Stomach (tissue), 19 donors: Measurements from ENCODE around the gene TRAPPC6A. TPM values are rescaled to one million over a fixed set of nuclear protein-coding genes. Genes with fewer than 3 reads are reported as not detected.

ENCODE experiments used
- DNase-seq, 2 donors: peaks; one replicate each; pipeline versions ENCODE4 v3.0.0 to v3.0.0-alpha.2; 2013 to 2019
- H3K27ac ChIP-seq, 5 donors: fragments of 200-600 bp in 4 of 5; sonication (generic) in 4 of 5; one replicate each; pipeline ENCODE4 v1.5.1; 2013 to 2019; ENCODE audit warnings: mild to moderate bottlenecking in 1 of 5, moderate library complexity in 1 of 5
- H3K27me3 ChIP-seq, 3 donors: fragments of 200-600 bp; sonication (generic); one replicate each; pipeline ENCODE4 v1.5.1; 2017 to 2019; ENCODE audit warnings: mixed run types in 1 of 3
- H3K36me3 ChIP-seq, 4 donors: fragments of 200-600 bp; sonication (generic); 1 replicate in 3 of 4; 2 replicates in 1 of 4; pipeline ENCODE4 v1.5.1; 2016 to 2019
- H3K4me1 ChIP-seq, 4 donors: fragments of 200-600 bp; sonication (generic); one replicate each; pipeline ENCODE4 v1.5.1; 2016 to 2019
- H3K4me3 ChIP-seq, 4 donors: fragments of 200-600 bp; sonication (generic) in 3 of 4; one replicate each; pipeline ENCODE4 v1.5.1; 2016 to 2019; ENCODE audit warnings: mild to moderate bottlenecking in 1 of 4
- H3K9me3 ChIP-seq, 4 donors: fragments of 200-600 bp; sonication (generic); one replicate each; pipeline ENCODE4 v1.5.1; 2016 to 2019
- EP300 ChIP-seq: sonication (generic); formaldehyde crosslinking; IDR thresholded peaks from one replicate; pipeline ENCODE4 v1.6.1; 2017; ENCODE audit warnings: antibody characterized with exemption
- POLR2A ChIP-seq, 4 donors: fragments of 450-650 bp; IDR thresholded peaks; one replicate each; pipeline ENCODE4 v1.6.1; 2016; ENCODE audit warnings: antibody characterized with exemption in 4 of 4, control low read depth in 2 of 4, mild to moderate bottlenecking in 1 of 4, moderate library complexity in 1 of 4
- POLR2AphosphoS5 ChIP-seq, 3 donors: sonication (generic); formaldehyde crosslinking; IDR thresholded peaks; one replicate each; pipeline ENCODE4 v1.6.1; 2016; ENCODE audit warnings: antibody characterized with exemption in 3 of 3
- WGBS, 5 donors: extraction: QIAGEN DNeasy Blood & Tissue Kit in 3 of 5; methylation state at CpG; one replicate each; pipeline versions ENCODE4 v1.1.5 to v1.1.7; 2013 to 2018; 5-methylcytosine and 5-hydroxymethylcytosine counted together
- intact Hi-C: fragments of 100-400 bp; cut with DNase I; formaldehyde crosslinking; loops from one replicate; pipeline ENCODE4 v1.15.1; 2023; ENCODE audit warnings: low total_unique reads
- long read RNA-seq, 10 donors: transcript quantifications; one replicate each; lab custom pipeline, GENCODE V29; 2026
- polyA plus RNA-seq, 3 donors: library from polyadenylated mRNA; stranded (reverse); fragments of 200-250 nt; gene quantifications; one replicate each; pipeline ENCODE4 v1.2.3, GENCODE V29; 2013
- total RNA-seq, 5 donors: library from RNA; depleted of rRNA; stranded (reverse); fragments of >200 nt; gene quantifications; one replicate each; pipeline versions ENCODE4 v1.1.0 to v1.2.3, GENCODE V29; 2014 to 2016
- TF ChIP-seq, protein P1 (sequence below), 7 experiments: fragments of 450-650 bp in 4 of 7; fragments of 200-600 bp in 3 of 7; sonication (generic) in 3 of 7; IDR thresholded peaks; one replicate each; pipeline ENCODE4 v1.5.1; 2016 to 2019; ENCODE audit warnings: antibody characterized with exemption in 7 of 7, control low read depth in 2 of 7, mild to moderate bottlenecking in 1 of 7
- donor health status: healthy with polysubstance abuse.
- donor health status: Bipolar disorder and iron deficiency.
- donor health status: healthy.

The TRAPPC6A gene, protein sequence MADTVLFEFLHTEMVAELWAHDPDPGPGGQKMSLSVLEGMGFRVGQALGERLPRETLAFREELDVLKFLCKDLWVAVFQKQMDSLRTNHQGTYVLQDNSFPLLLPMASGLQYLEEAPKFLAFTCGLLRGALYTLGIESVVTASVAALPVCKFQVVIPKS
- total RNA-seq (10 to 100 TPM in 3 of 5 donors, 1 to 10 TPM in 1, not detected in 1; 8.7 to 40.7 (median 27.8) TPM), polyA plus RNA-seq (10 to 100 TPM; 53.5 to 59.4 (median 58.1) TPM)
- long read RNA-seq, donor 1, transcript TRAPPC6A-202 (6 exons, 758 nt): major isoform, 5 of 10 reads
- long read RNA-seq, donor 1, partial matches to known transcripts: 0 of 10 reads
- long read RNA-seq, donor 1, other reads (novel, unspliced or antisense): 0 of 10 reads
- long read RNA-seq, donor 2, transcript TRAPPC6A-201 (6 exons, 805 nt): major isoform, 6 of 13 reads
- long read RNA-seq, donor 2, transcript TRAPPC6A-202 (6 exons, 758 nt): minor isoform, 5 of 13 reads
- long read RNA-seq, donor 2, partial matches to known transcripts: 0 of 13 reads
- long read RNA-seq, donor 2, other reads (novel, unspliced or antisense): 0 of 13 reads
- long read RNA-seq, donor 3, transcript TRAPPC6A-201 (6 exons, 805 nt): major isoform, 5 of 10 reads
- long read RNA-seq, donor 3, partial matches to known transcripts: 0 of 10 reads
- long read RNA-seq, donor 3, other reads (novel, unspliced or antisense): 0 of 10 reads
- long read RNA-seq, donor 4, partial matches to known transcripts: 0 of 1 reads
- long read RNA-seq, donor 4, other reads (novel, unspliced or antisense): 0 of 1 reads
- long read RNA-seq, donor 5, transcript TRAPPC6A-202 (6 exons, 758 nt): minor isoform, 5 of 19 reads
- long read RNA-seq, donor 5, transcript TRAPPC6A-201 (6 exons, 805 nt): major isoform, 6 of 19 reads
- long read RNA-seq, donor 5, partial matches to known transcripts: 0 of 19 reads
- long read RNA-seq, donor 5, other reads (novel, unspliced or antisense): 0 of 19 reads
- long read RNA-seq, donor 6, transcript TRAPPC6A-201 (6 exons, 805 nt): minor isoform, 20 of 65 reads
- long read RNA-seq, donor 6, transcript TRAPPC6A-204 (5 exons, 695 nt): minor isoform, 10 of 65 reads
- long read RNA-seq, donor 6, transcript TRAPPC6A-202 (6 exons, 758 nt): major isoform, 26 of 65 reads
- long read RNA-seq, donor 6, partial matches to known transcripts: 5 of 65 reads
- long read RNA-seq, donor 6, other reads (novel, unspliced or antisense): 0 of 65 reads
- long read RNA-seq, donor 7, transcript TRAPPC6A-201 (6 exons, 805 nt): major isoform, 6 of 13 reads
- long read RNA-seq, donor 7, transcript TRAPPC6A-202 (6 exons, 758 nt): major isoform, 6 of 13 reads
- long read RNA-seq, donor 7, partial matches to known transcripts: 0 of 13 reads
- long read RNA-seq, donor 7, other reads (novel, unspliced or antisense): 0 of 13 reads
- long read RNA-seq, donor 8, transcript TRAPPC6A-201 (6 exons, 805 nt): major isoform, 7 of 16 reads
- long read RNA-seq, donor 8, transcript TRAPPC6A-202 (6 exons, 758 nt): minor isoform, 5 of 16 reads
- long read RNA-seq, donor 8, partial matches to known transcripts: 0 of 16 reads
- long read RNA-seq, donor 8, other reads (novel, unspliced or antisense): 0 of 16 reads
- long read RNA-seq, donor 9, transcript TRAPPC6A-201 (6 exons, 805 nt): major isoform, 11 of 22 reads
- long read RNA-seq, donor 9, transcript TRAPPC6A-202 (6 exons, 758 nt): minor isoform, 9 of 22 reads
- long read RNA-seq, donor 9, partial matches to known transcripts: 0 of 22 reads
- long read RNA-seq, donor 9, other reads (novel, unspliced or antisense): 0 of 22 reads
- long read RNA-seq, donor 10, partial matches to known transcripts: 0 of 7 reads
- long read RNA-seq, donor 10, other reads (novel, unspliced or antisense): 0 of 7 reads

DNA sequence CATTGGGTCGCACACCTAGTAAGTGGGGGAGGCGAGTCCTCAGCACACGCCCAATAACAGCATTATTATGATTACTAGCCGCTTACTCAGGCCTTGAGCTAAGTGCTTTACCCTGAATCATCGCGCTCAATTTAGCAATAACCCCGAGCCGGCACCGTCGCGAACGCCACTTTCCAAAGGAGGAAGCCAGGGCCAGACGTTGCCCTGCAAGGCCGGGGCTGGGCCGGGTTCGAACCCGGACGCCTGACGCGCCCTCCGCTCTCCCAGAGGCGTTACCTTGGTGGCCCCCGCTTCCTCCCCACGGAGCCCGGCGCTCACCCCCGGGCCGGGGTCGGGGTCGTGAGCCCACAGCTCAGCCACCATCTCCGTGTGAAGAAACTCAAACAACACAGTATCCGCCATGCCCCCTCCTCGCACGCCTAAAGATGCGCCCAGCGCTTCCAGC, at the start of gene TRAPPC6A:
Gene TRAPPC6A (minus strand): TSS at position 421 of the 445 bp plus-strand sequence. CDS start 19 bp downstream, at position 402.
- peaks cover 0 to 12% (median 7%) of the 10 kb centered on the region in 4 donors for H3K36me3 ChIP-seq
- peak in 1 of 2 donors; percentile 39 for DNase-seq
- H3K9me3 ChIP-seq: no peaks in the 10 kb centered on the region
- peak within 1 kb of the TSS; percentile 93 to 97 (median 95) for H3K27ac ChIP-seq
- WGBS, 5 donors: 0 to 1% (median 0%) methylated on average over 17 to 36 of the region's 36 CpGs
- H3K4me1 ChIP-seq: peaks cover 32 to 58% (median 41%) of the 10 kb centered on the region in 4 donors
- intact Hi-C loops: no loop called here
- peak within 1 kb of the TSS; percentile 69 to 93 (median 78) for H3K4me3 ChIP-seq
- peak in 2 of 3 donors; percentile 54 to 71 for TF ChIP-seq POLR2AphosphoS5 (IDR thresholded peaks at IDR 0.05)
- TF ChIP-seq EP300: no peak
- peak in 2 of 4 donors; percentile 25 to 55 for TF ChIP-seq POLR2A (IDR thresholded peaks at IDR 0.05)
- no peaks in the 10 kb centered on the region for H3K27me3 ChIP-seq

DNA sequence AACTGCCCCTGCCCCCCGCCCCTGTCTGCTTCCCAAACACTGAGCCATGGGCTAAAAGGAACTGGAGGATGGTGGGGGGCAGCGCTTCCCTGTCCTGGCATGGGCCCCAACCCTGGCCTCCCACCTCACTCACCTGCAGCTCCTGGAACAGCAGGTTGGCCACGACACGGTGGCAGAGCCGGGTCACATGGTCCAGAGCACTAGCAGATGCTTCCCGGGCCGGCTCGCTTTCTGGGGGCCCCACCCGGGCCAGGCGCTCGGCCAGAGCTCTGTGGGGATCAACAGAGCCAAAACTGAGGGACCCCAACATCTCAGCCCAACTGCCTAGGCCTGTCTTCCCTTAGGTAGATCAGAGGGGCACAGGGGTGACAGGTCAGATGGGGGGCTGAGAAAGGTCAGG, 46.6 kb upstream of the TRAPPC6A start:
- 47 to 67% (median 52%) methylated on average over 10 to 11 of the region's 11 CpGs for WGBS, 5 donors
- DNase-seq: no peak
- no peaks in the 10 kb centered on the region for H3K9me3 ChIP-seq
- H3K27me3 ChIP-seq: peaks cover 0 to 51% (median 0%) of the 10 kb centered on the region in 3 donors
- H3K4me1 ChIP-seq: peaks cover 0 to 5% (median 0%) of the 10 kb centered on the region in 4 donors
- intact Hi-C loops: no loop called here
- H3K4me3 ChIP-seq: no peak overlapping the region
- no peaks in the 10 kb centered on the region for H3K36me3 ChIP-seq
- no peak for TF ChIP-seq POLR2A (IDR thresholded peaks at IDR 0.05)
- TF ChIP-seq POLR2AphosphoS5 (IDR thresholded peaks at IDR 0.05): no peak
- no peak for TF ChIP-seq EP300
- TF ChIP-seq, protein P1, sequence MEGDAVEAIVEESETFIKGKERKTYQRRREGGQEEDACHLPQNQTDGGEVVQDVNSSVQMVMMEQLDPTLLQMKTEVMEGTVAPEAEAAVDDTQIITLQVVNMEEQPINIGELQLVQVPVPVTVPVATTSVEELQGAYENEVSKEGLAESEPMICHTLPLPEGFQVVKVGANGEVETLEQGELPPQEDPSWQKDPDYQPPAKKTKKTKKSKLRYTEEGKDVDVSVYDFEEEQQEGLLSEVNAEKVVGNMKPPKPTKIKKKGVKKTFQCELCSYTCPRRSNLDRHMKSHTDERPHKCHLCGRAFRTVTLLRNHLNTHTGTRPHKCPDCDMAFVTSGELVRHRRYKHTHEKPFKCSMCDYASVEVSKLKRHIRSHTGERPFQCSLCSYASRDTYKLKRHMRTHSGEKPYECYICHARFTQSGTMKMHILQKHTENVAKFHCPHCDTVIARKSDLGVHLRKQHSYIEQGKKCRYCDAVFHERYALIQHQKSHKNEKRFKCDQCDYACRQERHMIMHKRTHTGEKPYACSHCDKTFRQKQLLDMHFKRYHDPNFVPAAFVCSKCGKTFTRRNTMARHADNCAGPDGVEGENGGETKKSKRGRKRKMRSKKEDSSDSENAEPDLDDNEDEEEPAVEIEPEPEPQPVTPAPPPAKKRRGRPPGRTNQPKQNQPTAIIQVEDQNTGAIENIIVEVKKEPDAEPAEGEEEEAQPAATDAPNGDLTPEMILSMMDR (IDR thresholded peaks at IDR 0.05): no peak
- H3K27ac ChIP-seq: no peak overlapping the region

DNA sequence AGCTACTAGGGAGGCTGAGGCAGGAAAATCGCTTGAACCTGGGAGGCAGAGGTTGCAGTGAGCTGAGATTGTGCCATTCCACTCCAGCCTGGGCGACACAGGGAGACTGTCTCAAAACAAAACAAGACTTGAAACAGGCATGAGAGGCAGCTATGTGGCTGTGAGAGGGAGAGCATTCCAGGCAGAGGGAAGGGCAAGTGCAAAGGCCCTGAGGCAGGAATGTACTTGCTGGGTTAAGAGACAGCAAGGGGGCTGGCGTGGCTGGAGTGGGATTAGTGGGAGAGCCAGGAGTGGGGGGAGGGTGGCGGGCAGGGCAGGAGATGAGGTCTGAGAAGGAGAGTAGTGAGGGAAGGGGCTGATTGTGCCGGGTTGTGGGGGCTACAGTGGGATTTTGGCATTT, 45.8 kb upstream of the TRAPPC6A start:
- WGBS, 5 donors: 85 to 94% (median 92%) methylated on average over 5 of the region's 5 CpGs
- TF ChIP-seq EP300 (no peak), POLR2AphosphoS5 (IDR thresholded peaks at IDR 0.05) (no peak), POLR2A (IDR thresholded peaks at IDR 0.05) (no peak)
- TF ChIP-seq, protein P1 (IDR thresholded peaks at IDR 0.05): no peak
- Histone ChIP-seq H3K36me3 (no peaks in the 10 kb centered on the region), H3K9me3 (no peaks in the 10 kb centered on the region), H3K4me1 (peaks cover 0 to 5% (median 0%) of the 10 kb centered on the region in 4 donors), H3K27ac (no peak overlapping the region), H3K4me3 (no peak overlapping the region), H3K27me3 (peaks cover 0 to 57% (median 0%) of the 10 kb centered on the region in 3 donors)
- no peak for DNase-seq
- intact Hi-C loops: no loop called here
